ENCODE data around the gene RAB43. TPM values are rescaled to one million over a fixed set of nuclear protein-coding genes. Genes with fewer than 3 reads are reported as not detected.
"Not testable (repeated sequence)": the region's sequence is repeated elsewhere in the genome, so short reads cannot be mapped to it uniquely, and the experiment has no call there.

Gene RAB43
- total RNA-seq, 1 donor from 2014 or later, result 8.6 TPM

DNA sequence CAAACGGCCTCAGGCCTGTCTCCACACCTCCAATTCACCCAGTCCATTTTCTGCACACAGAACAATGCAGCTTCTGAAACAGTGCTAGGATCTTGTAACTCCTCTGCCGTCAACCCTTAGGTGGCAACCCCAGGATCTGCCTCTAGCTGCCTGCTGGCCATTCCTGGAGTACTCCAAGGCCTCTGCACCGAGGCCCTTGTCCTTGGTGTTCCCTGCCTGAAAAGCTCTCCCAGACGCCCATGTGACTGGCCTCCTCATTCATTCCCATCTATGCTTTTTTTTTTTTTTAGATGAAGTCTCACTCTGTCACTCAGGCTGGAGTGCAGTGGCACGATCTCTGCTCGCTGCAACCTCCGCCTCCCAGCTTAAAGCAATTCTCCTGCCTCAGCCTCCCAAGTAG lies 18.3 kb downstream of the RAB43 start:
- DNase-seq (ENCODE audit: extremely low spot score in 2 of 2), result no peak
- intact Hi-C loops (cut with DNase I), result no loop called here
- no peaks in the 10 kb centered on the region for H3K36me3 ChIP-seq
- no peaks in the 10 kb centered on the region for H3K9me3 ChIP-seq
- no peak overlapping the region for H3K27ac ChIP-seq
- TF ChIP-seq POLR2A (IDR thresholded peaks at IDR 0.05), result no peak
- TF ChIP-seq POLR2AphosphoS5 (IDR thresholded peaks at IDR 0.05; ENCODE audit: insufficient read depth in 1 of 2, low read depth in 1 of 2), result no peak
- TF ChIP-seq, protein P1, sequence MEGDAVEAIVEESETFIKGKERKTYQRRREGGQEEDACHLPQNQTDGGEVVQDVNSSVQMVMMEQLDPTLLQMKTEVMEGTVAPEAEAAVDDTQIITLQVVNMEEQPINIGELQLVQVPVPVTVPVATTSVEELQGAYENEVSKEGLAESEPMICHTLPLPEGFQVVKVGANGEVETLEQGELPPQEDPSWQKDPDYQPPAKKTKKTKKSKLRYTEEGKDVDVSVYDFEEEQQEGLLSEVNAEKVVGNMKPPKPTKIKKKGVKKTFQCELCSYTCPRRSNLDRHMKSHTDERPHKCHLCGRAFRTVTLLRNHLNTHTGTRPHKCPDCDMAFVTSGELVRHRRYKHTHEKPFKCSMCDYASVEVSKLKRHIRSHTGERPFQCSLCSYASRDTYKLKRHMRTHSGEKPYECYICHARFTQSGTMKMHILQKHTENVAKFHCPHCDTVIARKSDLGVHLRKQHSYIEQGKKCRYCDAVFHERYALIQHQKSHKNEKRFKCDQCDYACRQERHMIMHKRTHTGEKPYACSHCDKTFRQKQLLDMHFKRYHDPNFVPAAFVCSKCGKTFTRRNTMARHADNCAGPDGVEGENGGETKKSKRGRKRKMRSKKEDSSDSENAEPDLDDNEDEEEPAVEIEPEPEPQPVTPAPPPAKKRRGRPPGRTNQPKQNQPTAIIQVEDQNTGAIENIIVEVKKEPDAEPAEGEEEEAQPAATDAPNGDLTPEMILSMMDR (IDR thresholded peaks at IDR 0.05), result no peak
- H3K27me3 ChIP-seq, result no peaks in the 10 kb centered on the region
- H3K4me1 ChIP-seq, result peaks cover 7% of the 10 kb centered on the region
- H3K4me3 ChIP-seq, result no peak overlapping the region

DNA sequence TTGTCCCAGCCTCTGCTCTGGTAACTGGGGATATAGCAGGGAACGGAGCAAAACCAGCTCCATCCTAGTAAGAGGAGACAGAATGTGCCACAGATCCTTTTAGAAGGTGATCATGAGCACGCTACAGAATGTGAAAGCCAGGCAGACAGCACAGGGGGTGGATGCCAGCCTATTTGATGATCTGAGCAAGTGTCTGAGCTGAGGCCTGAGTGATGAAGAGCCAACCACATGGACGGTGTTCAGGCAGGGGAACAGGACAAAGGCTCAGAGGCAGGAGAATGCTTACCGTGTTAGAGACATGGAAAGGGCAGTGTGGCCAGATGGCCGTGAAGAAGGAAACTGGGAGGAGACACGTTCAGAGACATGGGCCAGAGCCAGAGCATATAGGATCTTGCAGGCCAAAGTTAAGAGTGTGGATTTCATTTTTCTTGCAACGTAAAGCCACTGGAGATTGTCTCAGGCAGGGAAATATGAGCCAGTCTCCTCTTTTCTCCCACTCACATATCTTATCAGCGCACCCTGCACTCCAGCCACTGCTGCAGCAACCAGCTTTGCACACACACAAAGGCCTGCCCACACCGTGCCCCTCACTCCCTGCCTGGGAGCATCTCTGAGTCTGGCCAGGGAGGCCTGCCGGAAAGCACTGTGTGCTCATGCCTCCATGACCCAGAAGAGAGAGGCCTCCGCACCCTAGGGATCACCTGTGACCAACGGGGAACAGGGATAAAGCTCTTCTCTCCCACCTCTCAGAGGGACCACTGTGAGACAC lies 20.1 kb downstream of the RAB43 start:
- Histone ChIP-seq H3K27ac (no peak overlapping the region), H3K4me3 (no peak overlapping the region), H3K27me3 (no peaks in the 10 kb centered on the region), H3K9me3 (no peaks in the 10 kb centered on the region), H3K4me1 (peaks cover 7% of the 10 kb centered on the region), H3K36me3 (no peaks in the 10 kb centered on the region)
- TF ChIP-seq, protein P1 (IDR thresholded peaks at IDR 0.05), result no peak
- TF ChIP-seq POLR2AphosphoS5 (IDR thresholded peaks at IDR 0.05; ENCODE audit: insufficient read depth in 1 of 2, low read depth in 1 of 2) (no peak), POLR2A (IDR thresholded peaks at IDR 0.05) (no peak)
- no peak for DNase-seq (ENCODE audit: extremely low spot score in 2 of 2)
- intact Hi-C loops (cut with DNase I), result no loop called here

DNA sequence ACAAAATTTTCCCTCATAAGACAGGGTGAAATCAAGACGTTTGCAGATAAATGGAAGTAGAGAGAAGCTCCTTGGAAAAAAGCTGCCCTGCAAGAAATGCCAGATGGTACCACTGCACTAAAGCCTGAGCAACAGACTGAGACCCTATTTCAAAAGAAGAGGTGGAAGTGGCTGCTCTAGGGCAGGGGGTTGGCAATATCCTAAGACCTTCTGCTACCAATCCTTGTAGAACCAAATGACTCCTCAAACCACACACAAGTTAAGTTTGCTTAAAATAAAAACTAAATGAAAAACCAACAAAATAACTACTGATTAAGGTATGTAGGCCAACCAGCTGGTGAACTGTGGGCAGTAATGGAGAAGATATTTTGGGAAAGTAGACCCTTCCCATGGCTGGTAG lies 21.3 kb downstream of the RAB43 start:
- H3K9me3 ChIP-seq, result no peaks in the 10 kb centered on the region
- no peak overlapping the region for H3K4me3 ChIP-seq
- no peaks in the 10 kb centered on the region for H3K27me3 ChIP-seq
- TF ChIP-seq, protein P1 (IDR thresholded peaks at IDR 0.05), result no peak
- no peak for TF ChIP-seq POLR2A (IDR thresholded peaks at IDR 0.05)
- TF ChIP-seq POLR2AphosphoS5 (IDR thresholded peaks at IDR 0.05; ENCODE audit: insufficient read depth in 1 of 2, low read depth in 1 of 2), result no peak
- H3K4me1 ChIP-seq, result no peaks in the 10 kb centered on the region
- intact Hi-C loops (cut with DNase I), result no loop called here
- no peaks in the 10 kb centered on the region for H3K36me3 ChIP-seq
- H3K27ac ChIP-seq, result no peak overlapping the region
- DNase-seq (ENCODE audit: extremely low spot score in 2 of 2), result no peak

DNA sequence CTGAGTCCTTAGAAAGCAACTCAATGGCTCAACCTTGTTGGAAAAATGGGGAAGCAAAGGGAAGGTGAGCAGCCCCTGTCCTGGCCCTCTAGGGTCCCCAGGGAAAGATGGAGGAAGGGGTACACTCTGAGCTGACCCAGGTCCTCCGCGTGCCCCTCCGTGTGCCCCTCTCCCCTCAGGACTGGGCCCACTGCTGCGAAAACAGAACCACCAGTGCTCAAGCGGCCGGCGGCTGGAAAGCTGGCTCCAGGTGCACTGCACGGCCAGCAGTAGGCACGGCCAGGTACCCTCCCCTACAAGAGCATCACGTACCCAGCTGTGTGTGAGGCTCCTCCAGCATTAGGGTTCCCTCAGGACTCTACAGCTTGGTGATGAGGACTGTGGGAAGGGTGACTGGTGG lies 26.3 kb downstream of the RAB43 start:
- no peaks in the 10 kb centered on the region for H3K9me3 ChIP-seq
- intact Hi-C loops (cut with DNase I), result no loop called here
- TF ChIP-seq, protein P1 (IDR thresholded peaks at IDR 0.05), result no peak
- TF ChIP-seq POLR2AphosphoS5 (IDR thresholded peaks at IDR 0.05; ENCODE audit: insufficient read depth in 1 of 2, low read depth in 1 of 2), result no peak
- TF ChIP-seq POLR2A (IDR thresholded peaks at IDR 0.05), result no peak
- peaks cover 0 to 18% of the 10 kb centered on the region in 2 donors for H3K36me3 ChIP-seq
- DNase-seq (ENCODE audit: extremely low spot score in 2 of 2), result no peak
- no peak overlapping the region for H3K4me3 ChIP-seq
- H3K27ac ChIP-seq, result no peak overlapping the region
- H3K4me1 ChIP-seq, result no peaks in the 10 kb centered on the region
- H3K27me3 ChIP-seq, result no peaks in the 10 kb centered on the region

DNA sequence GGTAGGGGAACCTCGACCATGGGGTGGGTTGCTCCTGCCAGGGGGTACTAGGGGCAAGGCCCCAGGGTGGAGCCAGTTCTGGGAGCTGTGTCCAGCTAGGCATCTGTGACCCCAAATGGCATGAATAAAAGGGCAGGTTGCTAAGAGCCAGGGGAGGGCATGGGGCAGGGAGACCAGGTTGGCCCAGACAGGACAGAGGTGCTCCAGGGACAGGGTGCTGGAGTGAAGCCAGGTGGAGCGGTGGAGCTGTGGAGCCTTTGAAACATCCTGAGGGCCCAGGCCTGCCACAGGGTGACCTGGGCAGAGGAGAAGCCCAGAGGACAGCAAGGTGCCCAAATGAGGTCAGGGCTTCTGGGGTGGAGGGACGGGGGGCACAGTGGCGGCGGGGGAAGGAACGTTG lies 33.3 kb downstream of the RAB43 start:
- H3K27ac ChIP-seq; H3K4me3 ChIP-seq; H3K9me3 ChIP-seq; H3K27me3 ChIP-seq; DNase-seq (ENCODE audit: extremely low spot score in 2 of 2); H3K36me3 ChIP-seq; intact Hi-C loops (cut with DNase I): not testable (repeated sequence)
- peaks cover 12% of the 10 kb centered on the region for H3K4me1 ChIP-seq

DNA sequence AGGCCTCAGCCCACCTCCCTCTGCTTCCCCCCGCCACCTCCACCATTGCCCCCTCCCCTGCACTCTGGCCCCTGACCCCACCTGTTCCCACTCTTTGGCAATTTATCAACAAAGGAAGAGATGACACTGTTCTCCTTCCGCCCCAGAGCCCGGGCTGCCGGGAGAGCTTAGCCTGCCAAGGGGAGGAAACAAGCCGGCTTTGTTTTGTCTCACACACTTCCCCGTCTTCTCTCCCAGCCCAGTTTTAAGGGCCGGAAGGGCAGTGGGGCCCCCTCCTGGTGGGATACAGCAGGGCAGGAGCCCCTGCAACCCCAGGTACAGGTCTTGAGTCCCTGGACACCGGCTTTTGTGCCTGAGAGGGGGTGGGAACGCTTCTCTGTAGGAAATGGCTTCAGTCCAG lies 33.7 kb downstream of the RAB43 start:
- DNase-seq (ENCODE audit: extremely low spot score in 2 of 2); H3K36me3 ChIP-seq; H3K4me3 ChIP-seq; H3K27ac ChIP-seq; intact Hi-C loops (cut with DNase I); H3K9me3 ChIP-seq; H3K27me3 ChIP-seq: not testable (repeated sequence)
- peaks cover 12% of the 10 kb centered on the region for H3K4me1 ChIP-seq

Measured in vagina (tissue), 2 donors.